Measurements from ENCODE around the gene BLOC1S3.

The BLOC1S3 gene

GRCh38 chr19:45150180-45150579 lies 28.4 kb upstream of the BLOC1S3 start:
- no peak for TF ChIP-seq TOX (CRISPR knock-in tag; IDR thresholded peaks at IDR 0.05; ENCODE audit: borderline replicate concordance)
- TF ChIP-seq, protein P1, sequence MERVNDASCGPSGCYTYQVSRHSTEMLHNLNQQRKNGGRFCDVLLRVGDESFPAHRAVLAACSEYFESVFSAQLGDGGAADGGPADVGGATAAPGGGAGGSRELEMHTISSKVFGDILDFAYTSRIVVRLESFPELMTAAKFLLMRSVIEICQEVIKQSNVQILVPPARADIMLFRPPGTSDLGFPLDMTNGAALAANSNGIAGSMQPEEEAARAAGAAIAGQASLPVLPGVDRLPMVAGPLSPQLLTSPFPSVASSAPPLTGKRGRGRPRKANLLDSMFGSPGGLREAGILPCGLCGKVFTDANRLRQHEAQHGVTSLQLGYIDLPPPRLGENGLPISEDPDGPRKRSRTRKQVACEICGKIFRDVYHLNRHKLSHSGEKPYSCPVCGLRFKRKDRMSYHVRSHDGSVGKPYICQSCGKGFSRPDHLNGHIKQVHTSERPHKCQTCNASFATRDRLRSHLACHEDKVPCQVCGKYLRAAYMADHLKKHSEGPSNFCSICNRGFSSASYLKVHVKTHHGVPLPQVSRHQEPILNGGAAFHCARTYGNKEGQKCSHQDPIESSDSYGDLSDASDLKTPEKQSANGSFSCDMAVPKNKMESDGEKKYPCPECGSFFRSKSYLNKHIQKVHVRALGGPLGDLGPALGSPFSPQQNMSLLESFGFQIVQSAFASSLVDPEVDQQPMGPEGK (CRISPR knock-in tag; IDR thresholded peaks at IDR 0.05; ENCODE audit: borderline replicate concordance), result no peak
- no peak for TF ChIP-seq ZC3H10 (CRISPR knock-in tag; IDR thresholded peaks at IDR 0.05)
- TF ChIP-seq PPARA (CRISPR knock-in tag; IDR thresholded peaks at IDR 0.05; ENCODE audit: borderline replicate concordance), result no peak
- no peak for TF ChIP-seq TSHZ2 (CRISPR knock-in tag; IDR thresholded peaks at IDR 0.05)
- no peak for TF ChIP-seq OSR1 (CRISPR knock-in tag; IDR thresholded peaks at IDR 0.05)
- no peak for ATAC-seq

DNA sequence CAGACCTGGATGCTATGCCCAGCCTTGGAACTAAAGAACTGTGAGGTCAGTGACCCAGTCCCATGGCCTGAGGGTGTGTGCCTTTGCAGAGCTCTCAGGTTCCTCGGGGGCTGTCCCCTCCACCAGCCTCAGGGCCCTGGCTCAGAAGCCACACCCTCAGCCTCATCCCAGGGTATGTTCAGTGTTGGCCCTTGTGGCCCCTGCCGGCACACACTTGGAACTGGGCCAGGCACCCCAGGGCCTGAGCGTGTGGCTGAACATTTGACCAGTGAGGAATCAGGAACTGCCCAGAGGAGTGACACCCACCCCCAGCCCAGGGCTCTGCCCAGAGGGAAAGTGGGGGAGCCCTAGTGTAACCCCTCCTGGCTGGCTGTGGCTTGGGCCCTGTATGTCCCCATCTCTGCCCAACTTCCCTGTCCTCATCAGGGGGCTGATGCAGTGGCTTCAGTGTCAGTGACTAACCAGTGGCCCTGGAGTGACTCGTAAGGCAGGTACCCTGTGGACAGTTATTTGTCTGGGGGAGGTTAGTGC lies 27.8 kb upstream of the BLOC1S3 start:
- ATAC-seq, result no peak
- TF ChIP-seq ZNF70 (CRISPR knock-in tag; IDR thresholded peaks at IDR 0.05), result no peak
- no peak for TF ChIP-seq CSRNP3 (CRISPR knock-in tag; IDR thresholded peaks at IDR 0.05)
- TF ChIP-seq GLIS3 (CRISPR knock-in tag; IDR thresholded peaks at IDR 0.05), result no peak
- no peak for TF ChIP-seq ISL1 (CRISPR knock-in tag; IDR thresholded peaks at IDR 0.05)
- no peak for TF ChIP-seq ZNF8 (CRISPR knock-in tag; IDR thresholded peaks at IDR 0.05)
- TF ChIP-seq PPARA (CRISPR knock-in tag; IDR thresholded peaks at IDR 0.05; ENCODE audit: borderline replicate concordance), result no peak

GRCh38 chr19:45151320-45151719 lies 27.3 kb upstream of the BLOC1S3 start:
- ATAC-seq, result no peak
- TF ChIP-seq RARB (CRISPR knock-in tag; IDR thresholded peaks at IDR 0.05), result no peak
- TF ChIP-seq ARNTL (CRISPR knock-in tag; IDR thresholded peaks at IDR 0.05; ENCODE audit: borderline replicate concordance, low read depth), result no peak
- TF ChIP-seq ZNF70 (CRISPR knock-in tag; IDR thresholded peaks at IDR 0.05), result no peak
- TF ChIP-seq ZFP3 (CRISPR knock-in tag; IDR thresholded peaks at IDR 0.05), result no peak
- no peak for TF ChIP-seq ZNF8 (CRISPR knock-in tag; IDR thresholded peaks at IDR 0.05)

DNA sequence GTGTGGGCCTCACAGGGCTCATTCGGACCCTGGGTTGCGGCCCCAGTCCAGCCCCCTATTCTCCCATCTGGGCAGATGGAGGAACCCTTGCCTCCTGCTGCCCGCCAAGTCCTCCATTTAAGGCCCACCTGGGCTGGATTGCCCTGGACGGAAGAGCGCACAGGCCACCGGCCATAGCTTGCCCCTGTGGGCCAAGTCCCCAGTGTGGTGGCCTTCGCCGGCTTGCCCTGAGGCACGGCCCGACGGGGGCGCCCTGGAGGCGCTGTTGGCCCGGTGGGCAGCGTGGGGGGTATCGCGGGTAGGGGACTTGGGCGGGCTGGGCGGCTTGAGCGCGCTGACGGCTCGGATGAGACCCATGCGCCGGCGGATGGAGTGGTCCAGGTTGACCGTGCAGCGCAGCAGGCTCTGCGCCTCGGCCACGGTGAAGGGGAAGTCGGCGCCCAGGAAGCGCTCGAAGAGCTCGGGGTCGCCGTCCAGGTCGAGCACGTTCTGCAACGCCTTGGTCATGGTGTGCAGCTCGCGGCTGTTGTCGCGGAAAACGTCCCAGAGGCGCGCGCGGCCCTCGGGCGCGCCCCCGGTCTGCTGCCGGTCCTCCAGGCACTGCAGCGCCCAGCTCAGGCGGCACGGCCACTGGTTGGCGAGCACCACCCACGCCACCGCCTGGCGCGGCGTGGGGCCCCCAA lies 26.6 kb upstream of the BLOC1S3 start:
- ATAC-seq, result no peak
- TF ChIP-seq ESRRG (CRISPR knock-in tag; IDR thresholded peaks at IDR 0.05), result no peak
- no peak for TF ChIP-seq ZNF8 (CRISPR knock-in tag; IDR thresholded peaks at IDR 0.05)
- TF ChIP-seq TSHZ2 (CRISPR knock-in tag; IDR thresholded peaks at IDR 0.05), result no peak
- TF ChIP-seq RARB (CRISPR knock-in tag; IDR thresholded peaks at IDR 0.05), result no peak
- no peak for TF ChIP-seq ISL1 (CRISPR knock-in tag; IDR thresholded peaks at IDR 0.05)
- TF ChIP-seq SNAI2 (CRISPR knock-in tag; IDR thresholded peaks at IDR 0.05), result no peak
- TF ChIP-seq ZC3H10 (CRISPR knock-in tag; IDR thresholded peaks at IDR 0.05), result no peak
- TF ChIP-seq ZFP3 (CRISPR knock-in tag; IDR thresholded peaks at IDR 0.05), result no peak
